K562 treated with DMSO at 1 percent for 4 hours (cell line): ENCODE measurements around the gene CLEC14A. TPM values are rescaled to one million over a fixed set of nuclear protein-coding genes. Genes with fewer than 3 reads are reported as not detected.

Experiments used
- total RNA-seq: library from RNA; unstranded; fragments of 300-600 nt; gene quantifications from 2 replicates; pipeline ENCODE4 v1.2.3, GENCODE V29; 2022; ENCODE audit not compliant: insufficient read depth

The CLEC14A gene
- not detected in 2 replicates for total RNA-seq

DNA sequence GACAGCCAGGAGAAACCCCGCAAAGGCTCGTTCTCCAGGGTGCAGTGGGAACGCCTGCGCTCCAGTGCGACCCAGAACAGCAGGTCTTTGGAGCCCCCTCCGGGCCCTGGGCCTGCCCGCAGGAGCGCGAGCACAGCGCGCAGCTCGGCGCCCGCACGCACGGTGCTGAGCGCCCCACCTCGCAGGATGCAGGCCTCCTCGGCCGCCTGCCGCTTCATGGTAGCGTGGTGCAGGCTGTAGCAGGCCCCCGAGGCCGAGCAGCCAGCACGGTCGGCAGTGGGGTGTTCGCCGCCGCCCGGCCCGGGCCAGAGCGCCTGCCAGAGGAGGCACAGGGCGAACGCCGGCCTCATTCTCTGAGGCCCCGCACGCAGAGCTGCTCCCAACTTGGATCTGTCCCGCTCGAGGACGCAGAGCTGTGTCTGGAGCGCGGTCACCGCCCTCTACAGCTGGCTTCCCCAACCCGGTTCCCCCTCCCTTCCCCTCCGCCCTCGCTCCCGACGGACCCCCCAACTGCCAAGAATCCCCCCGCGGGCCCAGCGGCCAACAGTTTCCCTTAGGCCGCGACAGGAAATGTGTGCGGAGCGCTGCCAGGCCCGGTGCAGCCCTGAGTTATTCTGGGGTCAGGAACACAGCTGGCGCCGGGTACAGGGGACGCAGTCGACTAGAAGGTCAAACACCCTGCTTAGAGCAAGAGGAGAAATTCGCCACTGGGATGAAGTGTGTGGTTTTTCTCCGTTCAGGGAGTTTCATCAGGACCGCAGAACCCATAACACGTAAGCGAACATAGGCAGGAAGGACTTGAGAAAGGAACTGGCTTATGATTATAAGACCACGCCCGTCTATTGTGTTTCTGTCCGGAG, at the start of gene CLEC14A:
Gene CLEC14A, minus strand, starts transcription at position 421 of the 860 bp plus-strand sequence. Its CDS starts 71 bp downstream, at position 350.

DNA sequence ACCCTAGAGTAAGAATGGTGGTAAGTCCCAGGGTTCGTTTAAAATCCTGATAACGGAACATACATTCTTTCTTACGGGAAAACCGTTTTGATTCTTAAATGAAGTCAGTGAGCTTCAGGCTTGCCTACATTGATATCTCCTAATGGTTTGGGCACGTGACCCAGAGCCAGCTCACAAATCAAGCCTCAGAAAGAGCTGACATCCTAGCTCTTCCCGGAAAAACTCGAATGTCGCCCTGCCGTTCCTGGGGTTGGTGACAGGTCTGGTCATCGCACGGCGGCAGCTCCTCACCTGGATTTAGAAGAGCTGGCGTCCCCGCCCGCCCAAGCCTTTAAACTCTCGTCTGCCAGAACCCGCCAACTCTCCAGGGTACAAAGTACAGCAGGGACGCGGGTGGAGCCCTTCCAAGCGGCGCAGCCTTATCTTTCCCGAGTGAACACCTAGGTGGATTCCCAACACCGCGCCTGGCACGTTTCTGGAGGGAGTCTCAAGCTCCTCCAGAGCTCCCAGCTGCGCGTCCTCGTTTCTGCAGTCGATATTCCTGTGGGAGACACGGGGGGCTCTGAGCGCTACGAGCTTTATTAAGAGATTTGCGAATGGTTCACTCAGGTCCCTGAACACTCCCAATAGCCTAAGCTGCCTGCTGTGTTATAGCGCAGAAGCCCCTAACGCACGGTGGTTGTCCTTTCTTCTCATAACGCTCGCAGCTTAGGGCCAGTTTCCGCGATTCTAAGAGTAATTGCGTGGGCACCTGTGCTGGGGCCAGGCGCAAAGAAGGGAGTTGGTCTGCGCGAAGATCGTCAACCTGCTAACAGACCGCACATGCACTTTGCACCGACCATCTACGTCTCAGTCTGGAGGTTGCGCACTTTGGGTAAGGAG, 47.9 kb downstream of the CLEC14A start, which contains the start of gene SSTR1:
Gene SSTR1, plus strand, starts transcription at position 169 of the 882 bp plus-strand sequence. CDS start 1,486 bp downstream, outside the sequence.

Other genes with a start within 250 kb of the CLEC14A start
- gene SSTR1, start 48.2 kb downstream of the CLEC14A start, total RNA-seq, result not detected in 2 replicates